Measurements from ENCODE around the gene EVL. TPM values are rescaled to one million over a fixed set of nuclear protein-coding genes. Genes with fewer than 3 reads are reported as not detected.

EVL gene, protein sequence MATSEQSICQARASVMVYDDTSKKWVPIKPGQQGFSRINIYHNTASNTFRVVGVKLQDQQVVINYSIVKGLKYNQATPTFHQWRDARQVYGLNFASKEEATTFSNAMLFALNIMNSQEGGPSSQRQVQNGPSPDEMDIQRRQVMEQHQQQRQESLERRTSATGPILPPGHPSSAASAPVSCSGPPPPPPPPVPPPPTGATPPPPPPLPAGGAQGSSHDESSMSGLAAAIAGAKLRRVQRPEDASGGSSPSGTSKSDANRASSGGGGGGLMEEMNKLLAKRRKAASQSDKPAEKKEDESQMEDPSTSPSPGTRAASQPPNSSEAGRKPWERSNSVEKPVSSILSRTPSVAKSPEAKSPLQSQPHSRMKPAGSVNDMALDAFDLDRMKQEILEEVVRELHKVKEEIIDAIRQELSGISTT
- 10 to 100 TPM; 42.6 to 94.6 (median 59.8) TPM for total RNA-seq

DNA sequence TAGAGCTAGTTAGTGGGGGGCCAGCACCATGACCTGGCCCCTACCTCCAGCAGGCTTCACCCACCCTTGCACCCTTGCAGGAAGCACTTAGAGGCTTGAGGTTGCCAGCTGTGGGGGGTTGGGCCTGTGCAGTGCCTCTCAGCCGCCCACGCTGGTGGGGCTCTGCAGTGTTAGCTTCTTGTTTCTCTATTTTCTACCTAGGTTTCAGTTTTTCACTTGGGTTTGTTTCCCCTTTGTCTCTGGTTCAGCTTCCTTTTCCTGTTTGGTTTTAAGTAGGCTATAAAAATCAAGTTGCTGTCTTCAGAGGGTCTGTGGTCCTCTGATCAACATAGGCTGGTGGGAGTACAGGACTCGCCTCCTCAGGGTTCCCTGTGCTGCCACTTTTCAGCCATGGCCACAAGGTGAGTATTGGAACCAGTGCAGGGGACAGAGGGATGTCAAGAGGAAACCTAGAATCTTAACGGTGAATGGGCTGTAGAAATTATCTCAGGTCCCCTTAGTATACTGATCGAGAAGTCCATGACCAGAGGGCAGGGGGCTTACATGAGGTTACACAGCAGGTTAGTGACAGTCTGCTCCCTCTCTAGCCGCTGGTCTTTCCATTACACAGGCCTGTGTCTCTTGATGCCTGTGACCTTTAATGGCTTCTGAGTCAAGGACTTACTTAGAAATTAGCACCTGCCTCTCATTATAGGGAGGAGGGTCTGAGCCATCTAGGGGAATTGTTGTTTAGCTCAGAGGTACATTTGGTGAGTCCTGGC lies at the start of gene EVL:
Gene EVL (plus strand): TSS at position 312 of the 761 bp plus-strand sequence. CDS start 79 bp downstream, at position 391.
- Histone ChIP-seq H3K9me3 (no peaks in the 10 kb centered on the region), H3K4me1 (peaks cover 0 to 30% (median 3%) of the 10 kb centered on the region in 4 donors), H3K36me3 (no peaks in the 10 kb centered on the region), H3K27ac (peak within 1 kb of the TSS in 3 of 4 donors; percentile 64 to 79 (median 67)), H3K4me3 (peak within 1 kb of the TSS in 2 of 4 donors; percentile 19 to 31), H3K27me3 (no peaks in the 10 kb centered on the region)
- TF ChIP-seq, protein P1, sequence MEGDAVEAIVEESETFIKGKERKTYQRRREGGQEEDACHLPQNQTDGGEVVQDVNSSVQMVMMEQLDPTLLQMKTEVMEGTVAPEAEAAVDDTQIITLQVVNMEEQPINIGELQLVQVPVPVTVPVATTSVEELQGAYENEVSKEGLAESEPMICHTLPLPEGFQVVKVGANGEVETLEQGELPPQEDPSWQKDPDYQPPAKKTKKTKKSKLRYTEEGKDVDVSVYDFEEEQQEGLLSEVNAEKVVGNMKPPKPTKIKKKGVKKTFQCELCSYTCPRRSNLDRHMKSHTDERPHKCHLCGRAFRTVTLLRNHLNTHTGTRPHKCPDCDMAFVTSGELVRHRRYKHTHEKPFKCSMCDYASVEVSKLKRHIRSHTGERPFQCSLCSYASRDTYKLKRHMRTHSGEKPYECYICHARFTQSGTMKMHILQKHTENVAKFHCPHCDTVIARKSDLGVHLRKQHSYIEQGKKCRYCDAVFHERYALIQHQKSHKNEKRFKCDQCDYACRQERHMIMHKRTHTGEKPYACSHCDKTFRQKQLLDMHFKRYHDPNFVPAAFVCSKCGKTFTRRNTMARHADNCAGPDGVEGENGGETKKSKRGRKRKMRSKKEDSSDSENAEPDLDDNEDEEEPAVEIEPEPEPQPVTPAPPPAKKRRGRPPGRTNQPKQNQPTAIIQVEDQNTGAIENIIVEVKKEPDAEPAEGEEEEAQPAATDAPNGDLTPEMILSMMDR (IDR thresholded peaks at IDR 0.05), result no peak
- no peak for TF ChIP-seq EP300 (IDR thresholded peaks at IDR 0.05)
- no peak for TF ChIP-seq POLR2A (IDR thresholded peaks at IDR 0.05)
- WGBS, 2 donors, result 62 to 86% methylated on average over 6 of the region's 6 CpGs
- no peak for DNase-seq (ENCODE audit: low spot score in 2 of 2)

DNA sequence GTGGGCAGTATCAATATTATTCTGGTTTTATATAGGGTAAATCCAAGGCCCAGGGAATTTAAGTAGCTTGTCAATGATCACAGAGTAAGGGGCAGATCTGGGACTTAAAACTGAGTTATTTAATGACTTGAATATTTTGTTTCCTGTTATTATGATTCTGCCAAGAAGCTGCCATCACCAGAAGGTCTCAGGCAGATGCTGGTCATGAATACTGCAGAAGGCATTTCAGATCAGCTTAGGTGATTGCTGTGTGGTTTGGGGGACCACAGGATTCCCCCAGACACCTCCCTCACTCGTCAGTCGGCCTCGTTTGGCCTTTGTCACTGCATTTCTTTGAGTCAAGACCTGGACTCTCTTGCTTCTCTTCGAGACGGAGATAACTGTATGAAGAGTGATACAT lies 47.7 kb upstream of the EVL start:
- no peak overlapping the region for H3K4me3 ChIP-seq
- TF ChIP-seq POLR2A (IDR thresholded peaks at IDR 0.05) (no peak), EP300 (IDR thresholded peaks at IDR 0.05) (no peak)
- TF ChIP-seq, protein P1 (IDR thresholded peaks at IDR 0.05), result no peak
- H3K27ac ChIP-seq, result no peak overlapping the region
- no peaks in the 10 kb centered on the region for H3K27me3 ChIP-seq
- no peaks in the 10 kb centered on the region for H3K9me3 ChIP-seq
- H3K36me3 ChIP-seq, result no peaks in the 10 kb centered on the region
- DNase-seq (ENCODE audit: low spot score in 2 of 2), result no peak
- WGBS, 2 donors, result 87 to 91% methylated on average over 5 of the region's 5 CpGs
- H3K4me1 ChIP-seq, result peaks cover 0 to 15% (median 0%) of the 10 kb centered on the region in 4 donors

DNA sequence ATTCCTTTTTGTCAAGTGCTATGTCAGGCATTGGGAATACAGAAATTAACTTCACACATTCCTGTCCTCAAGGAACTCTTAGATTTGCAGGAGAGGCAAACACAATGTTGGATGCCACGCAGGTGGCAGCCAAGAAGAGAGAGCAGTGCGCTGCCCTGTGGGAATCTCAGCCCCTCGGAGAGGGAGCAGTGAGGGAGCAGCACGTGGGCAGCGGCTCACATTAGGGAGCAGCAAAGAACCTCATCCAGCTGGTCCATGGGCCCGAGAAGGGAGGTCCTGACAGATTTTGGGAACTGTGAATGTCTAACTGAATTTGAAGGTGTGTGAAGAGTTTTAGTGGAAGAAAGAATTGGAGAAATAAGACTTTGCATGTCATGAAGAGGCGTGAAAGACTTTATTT lies 47.2 kb upstream of the EVL start:
- H3K27me3 ChIP-seq, result no peaks in the 10 kb centered on the region
- DNase-seq (ENCODE audit: low spot score in 2 of 2), result no peak
- H3K4me3 ChIP-seq, result no peak overlapping the region
- peaks cover 0 to 15% (median 0%) of the 10 kb centered on the region in 4 donors for H3K4me1 ChIP-seq
- H3K9me3 ChIP-seq, result no peaks in the 10 kb centered on the region
- H3K27ac ChIP-seq, result no peak overlapping the region
- WGBS, 2 donors, result 86% methylated on average over 7 of the region's 7 CpGs
- H3K36me3 ChIP-seq, result no peaks in the 10 kb centered on the region
- no peak for TF ChIP-seq POLR2A (IDR thresholded peaks at IDR 0.05)
- TF ChIP-seq, protein P1 (IDR thresholded peaks at IDR 0.05), result no peak
- no peak for TF ChIP-seq EP300 (IDR thresholded peaks at IDR 0.05)

DNA sequence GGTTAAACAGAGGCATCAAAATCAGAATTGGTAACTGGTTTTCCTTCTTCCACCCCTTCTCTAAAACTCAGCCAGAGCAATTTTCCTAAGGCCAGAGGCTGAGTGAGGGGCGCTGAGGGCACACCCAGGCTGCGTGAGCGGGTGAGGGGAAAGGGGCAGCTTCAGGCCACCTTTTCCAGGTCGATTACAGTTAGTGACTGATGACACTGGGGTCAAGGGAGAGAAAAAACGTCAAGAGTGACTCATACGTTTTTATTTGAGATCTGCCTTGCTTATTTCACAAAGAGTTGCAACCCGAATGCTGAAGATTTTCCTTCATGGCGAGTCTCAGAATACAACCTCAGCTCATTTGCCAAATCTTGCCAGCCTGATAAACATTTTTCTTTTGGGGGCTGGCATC lies 46.7 kb upstream of the EVL start:
- no peak for DNase-seq (ENCODE audit: low spot score in 2 of 2)
- TF ChIP-seq, protein P1 (IDR thresholded peaks at IDR 0.05), result no peak
- TF ChIP-seq POLR2A (IDR thresholded peaks at IDR 0.05) (no peak), EP300 (IDR thresholded peaks at IDR 0.05) (no peak)
- WGBS, 2 donors, result 66 to 72% methylated on average over 8 of the region's 8 CpGs
- H3K4me1 ChIP-seq, result peaks cover 0 to 16% (median 0%) of the 10 kb centered on the region in 4 donors
- no peak overlapping the region for H3K4me3 ChIP-seq
- H3K27ac ChIP-seq, result no peak overlapping the region
- no peaks in the 10 kb centered on the region for H3K9me3 ChIP-seq
- no peaks in the 10 kb centered on the region for H3K27me3 ChIP-seq
- H3K36me3 ChIP-seq, result no peaks in the 10 kb centered on the region
